ENCODE results near the gene STAT2. TPM values are rescaled to one million over a fixed set of nuclear protein-coding genes. Genes with fewer than 3 reads are reported as not detected.

The STAT2 gene
- total and polyA plus RNA-seq, 9 of the 15 experiments (the other 6 are each of a cell fraction or from before 2014, with no cell fraction given): 15.5 to 46.9 (median 40.1) TPM

DNA sequence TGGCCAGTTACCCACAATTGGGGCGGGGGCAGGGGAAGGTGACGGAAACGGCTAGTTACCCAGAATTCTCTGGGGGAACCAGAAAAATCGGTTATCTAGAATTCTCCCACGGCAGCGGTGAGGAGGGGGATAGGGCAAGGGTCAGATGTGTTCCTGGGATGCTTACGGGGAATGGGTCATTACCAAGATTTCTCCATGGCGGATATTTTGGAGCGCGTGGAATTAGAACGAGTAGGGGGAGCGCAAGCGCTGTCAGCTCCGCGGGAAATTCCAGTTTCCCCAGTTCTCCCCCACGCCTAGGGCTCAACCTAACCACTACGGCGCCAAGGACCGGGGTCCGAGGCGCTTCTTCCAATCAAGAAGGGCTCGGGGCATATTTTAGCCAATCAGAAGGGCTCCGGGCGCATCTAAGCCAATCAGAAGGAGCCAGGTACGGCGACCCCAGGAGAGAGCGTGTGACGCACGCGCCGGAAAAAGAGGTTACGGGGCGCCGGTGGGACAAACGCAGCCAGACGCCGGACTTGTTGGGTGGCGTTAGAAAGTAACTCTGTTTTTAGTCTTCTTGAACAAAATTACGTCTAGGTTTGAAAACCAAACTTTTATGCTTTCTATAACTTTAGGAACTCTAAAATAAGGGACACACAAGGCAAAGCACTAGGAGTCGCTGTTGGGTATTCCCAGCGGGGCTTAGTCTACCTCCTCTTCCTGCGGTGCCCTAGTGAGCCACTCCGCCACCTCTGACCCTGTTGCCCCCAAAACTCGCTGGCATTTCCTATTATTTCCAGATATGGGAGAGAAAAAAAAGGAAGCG, 26.0 kb downstream of the STAT2 start, which contains the start of gene PAN2 (continued):
- TF ChIP-seq CREB3L1 (IDR thresholded peaks at IDR 0.05; ENCODE audit: borderline replicate concordance, low read depth): peak; percentile 68; the same call in 1 of the 2 replicates
- TF ChIP-seq TRIM25 (IDR thresholded peaks at IDR 0.05; ENCODE audit: borderline replicate concordance): 0 out of 2 replicates have a peak, but pooled peaks have one; percentile 64
- peak; percentile 48; the same call in 1 of the 2 replicates for TF ChIP-seq ATF6 (CRISPR knock-in tag; IDR thresholded peaks at IDR 0.05)
- peak; percentile 98 for TF ChIP-seq EP400 (IDR thresholded peaks at IDR 0.05)
- peak; percentile 68; the same call in 1 of the 2 replicates for TF ChIP-seq HINFP (tag; conservative IDR thresholded peaks at IDR 0.05; ENCODE audit: low read depth)
- TF ChIP-seq BCLAF1 (IDR thresholded peaks at IDR 0.05; ENCODE audit: borderline replicate concordance in 1 of 2, control insufficient read depth in 1 of 2, low read depth in 2 of 2, low read length in 1 of 2): peak in 1 of 2 experiments; percentile 64; a peak in 1 of 4 replicates
- TF ChIP-seq GTF3C2 (IDR thresholded peaks at IDR 0.05; ENCODE audit: borderline replicate concordance, extremely low read depth, insufficient read length): no peak

Measured in K562 (cell line).